DOHH2 (cell line): ENCODE data around the gene LAMP2.
A peak's percentile ranks its signal among the peaks of the same experiment; 100 is the strongest.

Experiments
- H3F3A ChIP-seq: fragments of 200-600 bp; sonication (generic), shearing (Covaris generic); 2 replicates; pipeline ENCODE4 v1.6.0; 2016; ENCODE audit warnings: antibody characterized with exemption, mild to moderate bottlenecking; ENCODE audit not compliant: control insufficient read depth, insufficient read depth
- H3K27ac ChIP-seq: fragments of 200-600 bp; sonication (generic); 2 replicates; pipeline ENCODE4 v1.5.1; 2014; ENCODE audit warnings: low read depth, mild to moderate bottlenecking, low read length, moderate library complexity
- H3K27me3 ChIP-seq: fragments of 200-600 bp; sonication (generic); 2 replicates; pipeline ENCODE4 v1.6.1; 2014; ENCODE audit warnings: mild to moderate bottlenecking, low read length, mixed read lengths; ENCODE audit not compliant: control insufficient read depth
- H3K36me3 ChIP-seq: fragments of 200-600 bp; sonication (generic); 2 replicates; pipeline ENCODE4 v1.6.1; 2014; ENCODE audit warnings: mild to moderate bottlenecking, low read length, moderate library complexity, mixed read lengths; ENCODE audit not compliant: control insufficient read depth
- H3K4me1 ChIP-seq: fragments of 200-600 bp; sonication (generic); 2 replicates; pipeline ENCODE4 v1.6.1; 2014; ENCODE audit warnings: mild to moderate bottlenecking, low read length, mixed read lengths; ENCODE audit not compliant: control insufficient read depth
- H3K4me2 ChIP-seq: fragments of 200-600 bp; sonication (generic); 2 replicates; pipeline ENCODE4 v1.6.0; 2014; ENCODE audit warnings: mild to moderate bottlenecking, low read length, moderate library complexity
- H3K4me3 ChIP-seq: fragments of 200-600 bp; sonication (generic); 2 replicates; pipeline ENCODE4 v1.5.1; 2014; ENCODE audit warnings: mild to moderate bottlenecking, low read length, mixed read lengths
- H3K79me2 ChIP-seq: fragments of 200-600 bp; sonication (generic); 2 replicates; pipeline ENCODE4 v1.6.1; 2014; ENCODE audit warnings: mild to moderate bottlenecking, low read length, mixed read lengths; ENCODE audit not compliant: control insufficient read depth
- H3K9me2 ChIP-seq: fragments of 200-600 bp; sonication (generic); replicated peaks from 2 replicates; pipeline ENCODE4 v1.6.1; 2014; ENCODE audit warnings: mild to moderate bottlenecking, low read length, mixed read lengths; ENCODE audit not compliant: control insufficient read depth
- H3K9me3 ChIP-seq: fragments of 200-600 bp; sonication (generic); 2 replicates; pipeline ENCODE4 v1.6.1; 2014; ENCODE audit warnings: antibody characterized with exemption, low read length, mixed read lengths; ENCODE audit not compliant: control insufficient read depth, insufficient read depth
- H4K20me1 ChIP-seq: fragments of 200-600 bp; sonication (generic); 2 replicates; pipeline ENCODE4 v1.6.0; 2014; ENCODE audit warnings: low read depth, mild to moderate bottlenecking, antibody characterized with exemption, low read length, moderate library complexity; ENCODE audit not compliant: control insufficient read depth, insufficient read depth
- EZH2phosphoT487 ChIP-seq: fragments of 200-600 bp; sonication (generic); IDR thresholded peaks from 2 replicates; pipeline ENCODE4 v1.6.1; 2017; ENCODE audit warnings: borderline replicate concordance, mild to moderate bottlenecking, antibody characterized with exemption, low read length, moderate library complexity, mixed read lengths
- TF ChIP-seq, protein P1 (sequence below): fragments of 200-600 bp; sonication (generic); IDR thresholded peaks from one replicate; pipeline ENCODE4 v1.5.1; 2014; ENCODE audit warnings: antibody characterized with exemption, mild to moderate bottlenecking, low read depth, low read length; ENCODE audit not compliant: poor library complexity, severe bottlenecking

The LAMP2 gene

DNA sequence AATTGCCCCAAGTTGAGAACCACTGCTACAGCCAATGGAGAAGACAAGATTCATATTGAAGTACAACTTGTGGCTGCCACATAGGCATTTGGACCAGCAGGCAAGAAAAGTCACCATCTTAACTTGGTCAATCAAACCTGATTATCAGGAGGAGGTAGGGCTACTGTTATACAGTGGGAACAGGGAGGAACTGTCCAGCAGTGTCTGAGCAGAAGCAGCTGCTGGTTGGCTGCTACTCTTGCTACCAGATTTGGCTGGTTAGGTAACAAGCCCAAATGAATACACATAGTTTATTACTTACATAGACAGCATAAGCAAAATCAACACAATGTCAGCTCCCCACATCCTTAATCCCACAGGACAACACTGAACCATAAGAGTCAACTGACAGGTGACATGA lies 67.8 kb downstream of the LAMP2 start:
- H3K27me3 ChIP-seq, result no peaks in the 10 kb centered on the region
- TF ChIP-seq, protein P1, sequence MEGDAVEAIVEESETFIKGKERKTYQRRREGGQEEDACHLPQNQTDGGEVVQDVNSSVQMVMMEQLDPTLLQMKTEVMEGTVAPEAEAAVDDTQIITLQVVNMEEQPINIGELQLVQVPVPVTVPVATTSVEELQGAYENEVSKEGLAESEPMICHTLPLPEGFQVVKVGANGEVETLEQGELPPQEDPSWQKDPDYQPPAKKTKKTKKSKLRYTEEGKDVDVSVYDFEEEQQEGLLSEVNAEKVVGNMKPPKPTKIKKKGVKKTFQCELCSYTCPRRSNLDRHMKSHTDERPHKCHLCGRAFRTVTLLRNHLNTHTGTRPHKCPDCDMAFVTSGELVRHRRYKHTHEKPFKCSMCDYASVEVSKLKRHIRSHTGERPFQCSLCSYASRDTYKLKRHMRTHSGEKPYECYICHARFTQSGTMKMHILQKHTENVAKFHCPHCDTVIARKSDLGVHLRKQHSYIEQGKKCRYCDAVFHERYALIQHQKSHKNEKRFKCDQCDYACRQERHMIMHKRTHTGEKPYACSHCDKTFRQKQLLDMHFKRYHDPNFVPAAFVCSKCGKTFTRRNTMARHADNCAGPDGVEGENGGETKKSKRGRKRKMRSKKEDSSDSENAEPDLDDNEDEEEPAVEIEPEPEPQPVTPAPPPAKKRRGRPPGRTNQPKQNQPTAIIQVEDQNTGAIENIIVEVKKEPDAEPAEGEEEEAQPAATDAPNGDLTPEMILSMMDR, result no peak
- TF ChIP-seq EZH2phosphoT487, result no peak
- H3K36me3 ChIP-seq, result no peaks in the 10 kb centered on the region
- no peaks in the 10 kb centered on the region for H3K4me1 ChIP-seq
- H4K20me1 ChIP-seq, result no peaks in the 10 kb centered on the region
- no peak overlapping the region for H3K27ac ChIP-seq
- no peaks in the 10 kb centered on the region for H3F3A ChIP-seq
- no peak overlapping the region for H3K4me2 ChIP-seq
- no peaks in the 10 kb centered on the region for H3K79me2 ChIP-seq
- H3K4me3 ChIP-seq, result no peak overlapping the region
- H3K9me3 ChIP-seq, result no peaks in the 10 kb centered on the region
- no peaks in the 10 kb centered on the region for H3K9me2 ChIP-seq

DNA sequence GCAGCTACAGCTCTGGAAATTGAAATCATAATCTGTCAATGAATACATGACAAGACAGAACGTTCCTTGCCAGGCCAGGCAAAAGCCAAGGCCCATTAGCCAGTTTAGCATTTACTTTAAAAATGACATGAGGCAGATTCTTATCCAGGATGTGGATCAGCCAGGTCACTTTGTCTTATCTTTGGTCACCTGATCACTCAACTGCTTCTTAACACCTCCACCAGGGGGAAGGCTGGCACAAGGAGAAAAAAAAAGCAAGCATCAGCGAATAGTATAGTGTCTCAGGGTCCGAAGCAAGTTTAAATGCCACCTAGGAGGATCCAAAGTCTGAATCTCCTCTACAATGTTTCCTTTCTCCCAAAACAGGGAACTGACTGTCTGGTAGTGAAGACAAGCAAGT lies 88.4 kb downstream of the LAMP2 start:
- no peak for TF ChIP-seq EZH2phosphoT487
- TF ChIP-seq, protein P1, result peak; percentile 32
- no peaks in the 10 kb centered on the region for H3F3A ChIP-seq
- H4K20me1 ChIP-seq, result no peaks in the 10 kb centered on the region
- no peaks in the 10 kb centered on the region for H3K9me2 ChIP-seq
- H3K4me2 ChIP-seq, result no peak overlapping the region
- no peaks in the 10 kb centered on the region; the same call in 1 of the 2 replicates for H3K27me3 ChIP-seq
- no peak overlapping the region for H3K4me3 ChIP-seq
- H3K79me2 ChIP-seq, result no peaks in the 10 kb centered on the region
- no peaks in the 10 kb centered on the region for H3K4me1 ChIP-seq
- H3K9me3 ChIP-seq, result no peaks in the 10 kb centered on the region
- no peaks in the 10 kb centered on the region for H3K36me3 ChIP-seq
- H3K27ac ChIP-seq, result no peak overlapping the region

DNA sequence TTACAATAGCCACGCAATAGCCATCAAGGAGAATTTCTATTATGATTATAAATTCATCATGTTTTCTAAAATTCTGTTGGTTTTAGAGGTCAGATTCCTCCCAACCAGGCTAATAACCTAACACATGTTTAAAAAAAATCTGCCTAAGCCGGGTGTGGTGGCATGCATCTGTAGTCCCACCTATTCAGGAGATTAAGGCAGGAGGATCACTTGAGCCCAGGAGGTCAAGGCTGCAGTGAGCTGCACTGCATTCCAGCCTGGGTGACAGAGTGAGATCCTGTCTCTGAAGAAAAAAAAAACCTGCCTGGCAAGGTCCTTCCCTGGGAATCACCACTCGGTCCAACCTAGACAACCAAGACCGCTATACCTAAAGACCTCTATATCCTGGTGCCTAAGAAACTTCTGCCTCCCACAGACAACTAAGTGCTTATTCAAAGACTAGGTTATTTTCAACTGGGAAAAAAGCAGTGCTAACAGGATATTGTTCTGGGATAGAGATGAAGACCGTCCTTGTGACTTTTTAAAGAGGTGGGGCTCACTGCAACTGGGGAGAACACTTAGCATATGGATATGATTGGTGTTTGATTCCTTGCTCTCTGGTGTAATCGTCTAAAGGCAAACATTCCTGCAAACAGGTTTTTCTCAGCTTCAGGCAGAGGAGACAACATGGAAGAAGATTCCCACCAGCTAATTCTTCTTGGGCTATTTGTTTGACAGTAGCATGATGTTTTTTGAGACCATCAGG lies 89.0 kb downstream of the LAMP2 start:
- Histone ChIP-seq H3K27ac (no peak overlapping the region), H3K27me3 (no peaks in the 10 kb centered on the region; the same call in 1 of the 2 replicates), H3K9me3 (no peaks in the 10 kb centered on the region), H3K4me2 (no peak overlapping the region), H3K4me1 (no peaks in the 10 kb centered on the region), H3K79me2 (no peaks in the 10 kb centered on the region), H3F3A (no peaks in the 10 kb centered on the region), H3K4me3 (no peak overlapping the region), H3K36me3 (no peaks in the 10 kb centered on the region), H4K20me1 (no peaks in the 10 kb centered on the region), H3K9me2 (no peaks in the 10 kb centered on the region)
- TF ChIP-seq, protein P1, result no peak
- no peak for TF ChIP-seq EZH2phosphoT487
